Activated CD4-positive, alpha-beta T cell treated with anti-CD3 and anti-CD28 coated beads for 36 hours (primary cell): ENCODE data around the gene POTEM. TPM values are rescaled to one million over a fixed set of nuclear protein-coding genes. Genes with fewer than 3 reads are reported as not detected.
"Not testable (repeated sequence)": the region's sequence is repeated elsewhere in the genome, so short reads cannot be mapped to it uniquely, and the experiment has no call there.

Experiments
- ATAC-seq: fragments of 200-7000 bp; cut with Tn5 transposase; one replicate; pipeline ENCODE4 v1.10.0; 2021; ENCODE audit warnings: mild to moderate bottlenecking, moderate library complexity
- CTCF ChIA-PET: fragments of 350-600 bp; sonication (Branson Sonifier 250); formaldehyde crosslinking; loops from one replicate; lab custom pipeline; 2021; ENCODE audit warnings: antibody characterized with exemption; lab: Charles Lee
- POLR2A ChIA-PET: fragments of 350-600 bp; sonication (Branson Sonifier 250); formaldehyde crosslinking; loops from one replicate; lab custom pipeline; 2021; ENCODE audit warnings: antibody characterized with exemption, inconsistent platforms; lab: Charles Lee
- DNase-seq: peaks from one replicate; pipeline ENCODE4 v3.0.0-alpha.2; 2020
- H3K27ac Mint-ChIP-seq: one replicate; pipeline ENCODE4 v1.8.0; 2021; ENCODE audit warnings: mixed read lengths
- H3K27me3 Mint-ChIP-seq: one replicate; pipeline ENCODE4 v1.8.0; 2021; ENCODE audit warnings: mixed read lengths
- H3K36me3 Mint-ChIP-seq: one replicate; pipeline ENCODE4 v1.8.0; 2021; ENCODE audit warnings: low read depth, mixed read lengths
- H3K4me1 Mint-ChIP-seq: one replicate; pipeline ENCODE4 v1.8.0; 2021; ENCODE audit warnings: mixed read lengths
- H3K4me3 Mint-ChIP-seq: one replicate; pipeline ENCODE4 v1.8.0; 2021; ENCODE audit warnings: mild to moderate bottlenecking, moderate library complexity, mixed read lengths
- H3K9me3 Mint-ChIP-seq: one replicate; pipeline ENCODE4 v1.8.0; 2021; ENCODE audit warnings: low read depth, mixed read lengths
- intact Hi-C, 2 experiments: fragments of 100-400 bp; cut with DNase I in 1 of 2; cut with micrococcal nuclease in 1 of 2; formaldehyde crosslinking; loops; one replicate each; pipeline versions ENCODE4 v1.14.2 to v1.15.1; 2022 to 2024; cut with DNase I, micrococcal nuclease
- total RNA-seq, 2 experiments: library from RNA; stranded (reverse); gene quantifications; one replicate each; pipeline ENCODE4 v1.2.3, GENCODE V29; 2021

Gene POTEM
- total RNA-seq, 2 experiments from 2014 or later: not detected

GRCh38 chr14:19038785-19039184 is 71.6 kb downstream of the POTEM start:
- H3K9me3 Mint-ChIP-seq, ATAC-seq, H3K4me3 Mint-ChIP-seq, CTCF ChIA-PET, intact Hi-C loops, H3K4me1 Mint-ChIP-seq, H3K27me3 Mint-ChIP-seq, POLR2A ChIA-PET, H3K36me3 Mint-ChIP-seq, DNase-seq, H3K27ac Mint-ChIP-seq: not testable (repeated sequence)

GRCh38 chr14:19043384-19043783 is 76.2 kb downstream of the POTEM start:
- POLR2A ChIA-PET, DNase-seq, CTCF ChIA-PET, intact Hi-C loops, H3K9me3 Mint-ChIP-seq, ATAC-seq, H3K27ac Mint-ChIP-seq, H3K36me3 Mint-ChIP-seq, H3K4me1 Mint-ChIP-seq, H3K27me3 Mint-ChIP-seq, H3K4me3 Mint-ChIP-seq: not testable (repeated sequence)
